HG03442 (cell line): ENCODE results near the gene CYP11A1.

Experiments used
- ATAC-seq: cut with Tn5 transposase; IDR thresholded peaks from one replicate; pipeline ENCODE4 v1.9.1; 2021; ENCODE audit warnings: mild to moderate bottlenecking, moderate library complexity; ENCODE audit not compliant: unreplicated experiment

The CYP11A1 gene

GRCh38 chr15:74367296-74367854, at the start of gene CYP11A1:
Gene CYP11A1, minus strand, starts transcription at chr15:74367646. Its CDS starts 61 bp downstream, at chr15:74367585.
- no peak for ATAC-seq

- ATAC-seq, result no peak
Measured at GRCh38 chr15:74417225-74417624, 49.8 kb upstream of the CYP11A1 start.

GRCh38 chr15:74415966-74416916, 48.8 kb upstream of the CYP11A1 start:
- ATAC-seq, result no peak

- no peak for ATAC-seq
Measured at GRCh38 chr15:74414603-74415338, 47.3 kb upstream of the CYP11A1 start.

GRCh38 chr15:74414081-74414580, 46.7 kb upstream of the CYP11A1 start:
- no peak for ATAC-seq

GRCh38 chr15:74413350-74414080, 46.1 kb upstream of the CYP11A1 start:
- no peak for ATAC-seq

- ATAC-seq, result no peak
Measured at GRCh38 chr15:74412159-74412558, 44.7 kb upstream of the CYP11A1 start.

- no peak for ATAC-seq
Measured at GRCh38 chr15:74411686-74412085, 44.2 kb upstream of the CYP11A1 start.

- no peak for ATAC-seq
Measured at GRCh38 chr15:74410502-74410901, 43.1 kb upstream of the CYP11A1 start.

GRCh38 chr15:74409225-74409624, 41.8 kb upstream of the CYP11A1 start:
- no peak for ATAC-seq

- ATAC-seq, result no peak
Measured at GRCh38 chr15:74408815-74409214, 41.4 kb upstream of the CYP11A1 start.

- no peak for ATAC-seq
Measured at GRCh38 chr15:74408385-74408784, 40.9 kb upstream of the CYP11A1 start.

- no peak for ATAC-seq
Measured at GRCh38 chr15:74406992-74407705, 39.7 kb upstream of the CYP11A1 start.

- ATAC-seq, result no peak
Measured at GRCh38 chr15:74406517-74406916, 39.1 kb upstream of the CYP11A1 start.

GRCh38 chr15:74405823-74406222, 38.4 kb upstream of the CYP11A1 start:
- no peak for ATAC-seq

- ATAC-seq, result peak; percentile 29
Measured at GRCh38 chr15:74403991-74404563, 36.6 kb upstream of the CYP11A1 start.

- ATAC-seq, result no peak
Measured at GRCh38 chr15:74403588-74403919, 36.1 kb upstream of the CYP11A1 start.

- ATAC-seq, result peak; percentile 25
Measured at GRCh38 chr15:74402873-74403587, 35.6 kb upstream of the CYP11A1 start.

GRCh38 chr15:74402337-74402841, 34.9 kb upstream of the CYP11A1 start:
- ATAC-seq, result no peak
